Measurements from ENCODE around the gene ROR2.

Gene ROR2

DNA sequence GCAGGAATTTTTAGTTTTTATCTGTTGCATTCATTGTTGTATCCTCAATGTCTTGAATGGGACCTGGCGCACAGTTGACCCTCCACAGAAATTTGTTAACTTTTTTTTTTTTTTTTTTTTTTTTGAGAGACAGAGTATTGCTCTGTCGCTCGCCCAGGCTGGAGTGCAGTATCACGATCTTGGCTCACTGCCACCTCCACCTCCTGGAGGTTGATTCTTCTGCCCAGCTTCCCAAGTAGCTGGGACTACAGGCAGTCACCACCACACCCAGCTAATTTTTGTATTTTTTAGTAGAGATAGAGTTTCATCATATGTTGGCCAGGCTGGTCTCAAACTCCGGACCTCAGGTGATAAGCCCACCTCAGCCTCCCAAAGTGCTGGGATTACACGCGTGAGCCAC lies 205.9 kb downstream of the ROR2 start:
- Histone ChIP-seq H3K4me2 (no peak overlapping the region), H3K9ac (no peak overlapping the region), H3K36me3 (ENCODE audit: insufficient read depth) (no peaks in the 10 kb centered on the region), H3K27me3 (ENCODE audit: insufficient read depth, low read depth) (no peaks in the 10 kb centered on the region), H4K20me1 (ENCODE audit: insufficient read depth) (no peaks in the 10 kb centered on the region), H3K79me2 (ENCODE audit: insufficient read depth, low read depth) (no peaks in the 10 kb centered on the region), H3K4me1 (ENCODE audit: low read depth, poor library complexity, severe bottlenecking) (no peaks in the 10 kb centered on the region), H2AFZ (ENCODE audit: low read depth) (no peak overlapping the region), H3K27ac (no peak overlapping the region), H3K4me3 (IDR thresholded peaks at IDR 0.05; ENCODE audit: insufficient read depth, low read depth, low read length) (no peak overlapping the region)
- TF ChIP-seq, protein P1, sequence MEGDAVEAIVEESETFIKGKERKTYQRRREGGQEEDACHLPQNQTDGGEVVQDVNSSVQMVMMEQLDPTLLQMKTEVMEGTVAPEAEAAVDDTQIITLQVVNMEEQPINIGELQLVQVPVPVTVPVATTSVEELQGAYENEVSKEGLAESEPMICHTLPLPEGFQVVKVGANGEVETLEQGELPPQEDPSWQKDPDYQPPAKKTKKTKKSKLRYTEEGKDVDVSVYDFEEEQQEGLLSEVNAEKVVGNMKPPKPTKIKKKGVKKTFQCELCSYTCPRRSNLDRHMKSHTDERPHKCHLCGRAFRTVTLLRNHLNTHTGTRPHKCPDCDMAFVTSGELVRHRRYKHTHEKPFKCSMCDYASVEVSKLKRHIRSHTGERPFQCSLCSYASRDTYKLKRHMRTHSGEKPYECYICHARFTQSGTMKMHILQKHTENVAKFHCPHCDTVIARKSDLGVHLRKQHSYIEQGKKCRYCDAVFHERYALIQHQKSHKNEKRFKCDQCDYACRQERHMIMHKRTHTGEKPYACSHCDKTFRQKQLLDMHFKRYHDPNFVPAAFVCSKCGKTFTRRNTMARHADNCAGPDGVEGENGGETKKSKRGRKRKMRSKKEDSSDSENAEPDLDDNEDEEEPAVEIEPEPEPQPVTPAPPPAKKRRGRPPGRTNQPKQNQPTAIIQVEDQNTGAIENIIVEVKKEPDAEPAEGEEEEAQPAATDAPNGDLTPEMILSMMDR (conservative IDR thresholded peaks at IDR 0.05; ENCODE audit: low read depth, low read length): no peak

DNA sequence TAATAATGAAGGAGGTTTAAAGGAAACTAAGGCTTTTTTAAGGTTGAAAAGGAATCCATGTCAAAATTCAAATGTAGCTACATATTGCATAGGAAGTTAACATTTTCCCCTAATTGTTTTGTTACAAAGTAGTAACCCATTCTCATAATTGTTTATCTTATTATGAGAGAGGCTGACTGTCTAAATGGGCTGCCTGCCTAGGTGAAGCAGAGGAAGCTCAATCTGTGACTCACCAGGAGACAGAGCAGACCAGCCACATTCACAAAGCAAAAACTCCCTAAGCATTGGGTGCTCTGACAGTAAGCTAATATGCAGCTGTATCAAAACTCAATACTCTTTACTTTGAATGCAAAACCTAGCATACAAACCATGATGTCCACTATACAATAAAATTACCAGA lies 208.5 kb downstream of the ROR2 start:
- Histone ChIP-seq H3K27ac (no peak overlapping the region), H3K4me1 (ENCODE audit: low read depth, poor library complexity, severe bottlenecking) (no peaks in the 10 kb centered on the region), H3K27me3 (ENCODE audit: insufficient read depth, low read depth) (no peaks in the 10 kb centered on the region), H2AFZ (ENCODE audit: low read depth) (no peak overlapping the region), H4K20me1 (ENCODE audit: insufficient read depth) (no peaks in the 10 kb centered on the region), H3K79me2 (ENCODE audit: insufficient read depth, low read depth) (no peaks in the 10 kb centered on the region), H3K36me3 (ENCODE audit: insufficient read depth) (no peaks in the 10 kb centered on the region), H3K4me3 (IDR thresholded peaks at IDR 0.05; ENCODE audit: insufficient read depth, low read depth, low read length) (no peak overlapping the region), H3K4me2 (no peak overlapping the region), H3K9ac (no peak overlapping the region)
- TF ChIP-seq, protein P1 (conservative IDR thresholded peaks at IDR 0.05; ENCODE audit: low read depth, low read length): no peak

- Histone ChIP-seq H4K20me1 (ENCODE audit: insufficient read depth) (no peaks in the 10 kb centered on the region), H3K27me3 (ENCODE audit: insufficient read depth, low read depth) (no peaks in the 10 kb centered on the region), H3K4me3 (IDR thresholded peaks at IDR 0.05; ENCODE audit: insufficient read depth, low read depth, low read length) (no peak overlapping the region), H3K4me2 (no peak overlapping the region), H3K9ac (no peak overlapping the region), H3K4me1 (ENCODE audit: low read depth, poor library complexity, severe bottlenecking) (no peaks in the 10 kb centered on the region), H3K27ac (no peak overlapping the region), H2AFZ (ENCODE audit: low read depth) (no peak overlapping the region), H3K36me3 (ENCODE audit: insufficient read depth) (no peaks in the 10 kb centered on the region), H3K79me2 (ENCODE audit: insufficient read depth, low read depth) (no peaks in the 10 kb centered on the region)
- TF ChIP-seq, protein P1 (conservative IDR thresholded peaks at IDR 0.05; ENCODE audit: low read depth, low read length): no peak
These were observed 209.3 kb downstream of the ROR2 start for GRCh38 chr9:91740701-91741100.

DNA sequence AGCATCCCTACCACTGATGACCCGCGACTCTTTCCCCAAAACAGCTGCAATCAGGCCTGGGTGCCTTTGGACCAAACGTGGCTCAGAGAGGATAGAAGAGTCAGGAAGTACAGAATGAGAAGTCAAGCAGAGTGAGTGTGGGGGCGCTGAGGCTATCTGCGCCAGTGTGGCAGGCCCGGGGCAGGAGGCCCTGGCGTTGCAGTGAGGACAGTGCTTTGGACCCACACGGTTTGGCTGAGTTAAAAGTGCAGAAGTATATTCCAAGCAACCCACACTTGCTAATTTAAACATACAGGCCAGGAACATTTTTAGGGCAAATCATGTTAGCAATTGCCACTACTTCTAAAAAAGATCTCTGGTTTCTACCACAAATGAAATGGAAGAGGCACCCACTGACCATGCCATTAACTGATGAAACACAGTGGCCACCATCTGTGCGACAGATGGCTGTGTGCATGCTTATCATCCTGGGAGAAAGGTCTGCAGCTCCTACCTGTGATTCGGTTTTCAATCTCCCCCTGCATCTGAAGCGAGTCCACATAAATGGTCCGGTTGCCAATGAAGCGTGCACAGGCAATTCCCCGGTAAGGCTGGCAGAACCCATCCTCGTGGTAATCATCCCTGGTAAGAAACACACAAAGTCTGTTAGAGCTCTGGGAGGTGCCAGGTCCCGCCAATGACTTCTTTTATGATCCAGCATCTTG lies 213.0 kb downstream of the ROR2 start:
- Histone ChIP-seq H3K27ac (no peak overlapping the region), H3K27me3 (ENCODE audit: insufficient read depth, low read depth) (no peaks in the 10 kb centered on the region), H3K36me3 (ENCODE audit: insufficient read depth) (no peaks in the 10 kb centered on the region), H3K4me1 (ENCODE audit: low read depth, poor library complexity, severe bottlenecking) (no peaks in the 10 kb centered on the region), H3K9ac (no peak overlapping the region), H4K20me1 (ENCODE audit: insufficient read depth) (no peaks in the 10 kb centered on the region), H3K79me2 (ENCODE audit: insufficient read depth, low read depth) (no peaks in the 10 kb centered on the region), H3K4me2 (no peak overlapping the region), H2AFZ (ENCODE audit: low read depth) (no peak overlapping the region), H3K4me3 (IDR thresholded peaks at IDR 0.05; ENCODE audit: insufficient read depth, low read depth, low read length) (no peak overlapping the region)
- TF ChIP-seq, protein P1 (conservative IDR thresholded peaks at IDR 0.05; ENCODE audit: low read depth, low read length): no peak

Measured in KMS-11 (cell line).